ENCODE data around the gene PPM1D. TPM values are rescaled to one million over a fixed set of nuclear protein-coding genes. Genes with fewer than 3 reads are reported as not detected.
"Not testable (repeated sequence)": the region's sequence is repeated elsewhere in the genome, so short reads cannot be mapped to it uniquely, and the experiment has no call there.

The PPM1D gene
- total and polyA plus RNA-seq, 2 experiments from 2014 or later: 7.8 to 13.3 TPM

- Histone ChIP-seq H3F3A (replicated peaks; ENCODE audit: low read depth) (no peaks in the 10 kb centered on the region), H3K4me1 (ENCODE audit: insufficient read depth) (no peaks in the 10 kb centered on the region), H3K4me3 (no peak overlapping the region), H3K27me3 (ENCODE audit: insufficient read depth) (no peaks in the 10 kb centered on the region), H4K20me1 (replicated peaks; ENCODE audit: insufficient read depth) (0 out of 2 replicates have a peak, but pooled peaks cover 4% of the 10 kb centered on the region), H3K27ac (ENCODE audit: low read depth) (no peak overlapping the region), H3K36me3 (ENCODE audit: insufficient read depth) (no peaks in the 10 kb centered on the region), H3K79me2 (replicated peaks; ENCODE audit: insufficient read depth) (no peaks in the 10 kb centered on the region), H2AFZ (no peak overlapping the region), H3K9me2 (ENCODE audit: insufficient read depth) (no peaks in the 10 kb centered on the region), H3K4me2 (no peak overlapping the region)
- H3K4me1 Mint-ChIP-seq: no peaks in the 10 kb centered on the region
- H3K9me3 Mint-ChIP-seq: no peaks in the 10 kb centered on the region
- no peak for ATAC-seq
- no peak overlapping the region for H3K4me3 Mint-ChIP-seq
- no peak for DNase-seq (ENCODE audit: low spot score)
- no peak for TF ChIP-seq EZH2 (IDR thresholded peaks at IDR 0.05; ENCODE audit: low read depth, unreplicated experiment)
- no peak for TF ChIP-seq ETS1 (IDR thresholded peaks at IDR 0.05)
- TF ChIP-seq EZH2phosphoT487 (IDR thresholded peaks at IDR 0.05; ENCODE audit: unreplicated experiment): no peak
- peaks cover 9% of the 10 kb centered on the region; the same call in 2 of the 3 replicates for H3K36me3 Mint-ChIP-seq (ENCODE audit: low read depth)
- peaks cover 2% of the 10 kb centered on the region for H3K27me3 Mint-ChIP-seq (ENCODE audit: insufficient read depth, low read depth, poor library complexity)
- H3K27ac Mint-ChIP-seq: no peak overlapping the region
Observed at GRCh38 chr17:60665602-60666001, 65.6 kb downstream of the PPM1D start.

- H4K20me1 ChIP-seq (replicated peaks; ENCODE audit: insufficient read depth); H3K9me3 Mint-ChIP-seq; H3K27me3 Mint-ChIP-seq (ENCODE audit: insufficient read depth, low read depth, poor library complexity); H3K27me3 ChIP-seq (ENCODE audit: insufficient read depth); H2AFZ ChIP-seq; H3F3A ChIP-seq (replicated peaks; ENCODE audit: low read depth); H3K36me3 ChIP-seq (ENCODE audit: insufficient read depth); ATAC-seq; DNase-seq (ENCODE audit: low spot score); H3K27ac ChIP-seq (ENCODE audit: low read depth); H3K4me1 Mint-ChIP-seq; H3K4me1 ChIP-seq (ENCODE audit: insufficient read depth); H3K27ac Mint-ChIP-seq; H3K9me2 ChIP-seq (ENCODE audit: insufficient read depth); H3K4me3 Mint-ChIP-seq; H3K4me3 ChIP-seq; H3K4me2 ChIP-seq; H3K36me3 Mint-ChIP-seq (ENCODE audit: low read depth); H3K79me2 ChIP-seq (replicated peaks; ENCODE audit: insufficient read depth): not testable (repeated sequence)
Observed at GRCh38 chr17:60668741-60669140, 68.7 kb downstream of the PPM1D start.

GRCh38 chr17:60671482-60671881 lies 71.5 kb downstream of the PPM1D start:
- H3K27ac ChIP-seq (ENCODE audit: low read depth): no peak overlapping the region
- no peaks in the 10 kb centered on the region for H3K9me2 ChIP-seq (ENCODE audit: insufficient read depth)
- Mint-ChIP-seq H3K4me3 (no peak overlapping the region), H3K36me3 (ENCODE audit: low read depth) (no peaks in the 10 kb centered on the region), H3K27ac (no peak overlapping the region), H3K27me3 (ENCODE audit: insufficient read depth, low read depth, poor library complexity) (peaks cover 2% of the 10 kb centered on the region), H3K4me1 (no peaks in the 10 kb centered on the region), H3K9me3 (peaks cover 9% of the 10 kb centered on the region; the same call in 1 of the 3 replicates)
- no peaks in the 10 kb centered on the region for H4K20me1 ChIP-seq (replicated peaks; ENCODE audit: insufficient read depth)
- DNase-seq (ENCODE audit: low spot score): no peak
- H3K79me2 ChIP-seq (replicated peaks; ENCODE audit: insufficient read depth): no peaks in the 10 kb centered on the region
- no peaks in the 10 kb centered on the region for H3K36me3 ChIP-seq (ENCODE audit: insufficient read depth)
- H3K27me3 ChIP-seq (ENCODE audit: insufficient read depth): no peaks in the 10 kb centered on the region
- no peak overlapping the region for H3K4me3 ChIP-seq
- H3K4me2 ChIP-seq: no peak overlapping the region
- H3F3A ChIP-seq (replicated peaks; ENCODE audit: low read depth): no peaks in the 10 kb centered on the region
- no peak for ATAC-seq
- no peak overlapping the region for H2AFZ ChIP-seq
- H3K4me1 ChIP-seq (ENCODE audit: insufficient read depth): no peaks in the 10 kb centered on the region
- TF ChIP-seq NANOG (IDR thresholded peaks at IDR 0.05; ENCODE audit: borderline replicate concordance) (no peak), EZH2 (IDR thresholded peaks at IDR 0.05; ENCODE audit: low read depth, unreplicated experiment) (no peak), CTCF (conservative IDR thresholded peaks at IDR 0.05; ENCODE audit: low read depth in 2 of 2) (no peak), STAT1 (IDR thresholded peaks at IDR 0.05; ENCODE audit: unreplicated experiment) (no peak), ETS1 (IDR thresholded peaks at IDR 0.05) (no peak), EZH2phosphoT487 (IDR thresholded peaks at IDR 0.05; ENCODE audit: unreplicated experiment) (no peak)

All from GM23338 (cell line).